Stomach smooth muscle (tissue), 2 donors: ENCODE measurements around the gene TMEM119.

Experiments used
- H3K27ac ChIP-seq: one replicate; pipeline ENCODE4 v1.7.0; 2013; ENCODE audit warnings: mild to moderate bottlenecking, low read length, inconsistent platforms
- H3K27me3 ChIP-seq, 2 donors: one replicate each; pipeline ENCODE4 v1.7.0; 2013; ENCODE audit warnings: low read length in 2 of 2; ENCODE audit not compliant: insufficient read depth in 2 of 2, control insufficient read depth in 1 of 2
- H3K36me3 ChIP-seq, 2 donors: one replicate each; pipeline ENCODE4 v1.7.0; 2013; ENCODE audit warnings: low read length in 2 of 2; ENCODE audit not compliant: control insufficient read depth in 2 of 2, insufficient read depth in 2 of 2
- H3K4me1 ChIP-seq: one replicate; pipeline ENCODE4 v1.7.0; 2013; ENCODE audit warnings: low read length; ENCODE audit not compliant: control insufficient read depth, insufficient read depth
- H3K4me3 ChIP-seq, 2 donors: one replicate each; pipeline ENCODE4 v1.7.0; 2013; ENCODE audit warnings: low read length in 2 of 2
- H3K9ac ChIP-seq, 2 donors: one replicate each; pipeline ENCODE4 v1.7.0; 2013; ENCODE audit warnings: low read length in 2 of 2, mild to moderate bottlenecking in 1 of 2
- H3K9me3 ChIP-seq, 2 donors: one replicate each; pipeline ENCODE4 v1.7.0; 2013; ENCODE audit warnings: low read length in 2 of 2; ENCODE audit not compliant: control insufficient read depth in 2 of 2
- donor health status: healthy.
- donor health status: Pancreatic carcinoma.

Gene TMEM119

GRCh38 chr12:108640802-108641445 is 43.0 kb upstream of the TMEM119 start:
- peaks cover 14% of the 10 kb centered on the region in 2 donors for H3K36me3 ChIP-seq
- peak overlapping the region; percentile 37 for H3K27ac ChIP-seq
- H3K27me3 ChIP-seq: no peaks in the 10 kb centered on the region
- no peaks in the 10 kb centered on the region for H3K9me3 ChIP-seq
- H3K9ac ChIP-seq: no peak overlapping the region
- H3K4me1 ChIP-seq: peaks cover 47% of the 10 kb centered on the region
- no peak overlapping the region for H3K4me3 ChIP-seq

GRCh38 chr12:108638997-108639822 is 41.3 kb upstream of the TMEM119 start:
- Histone ChIP-seq H3K36me3 (peaks cover under 1% of the 10 kb centered on the region in 2 donors), H3K9me3 (no peaks in the 10 kb centered on the region), H3K9ac (no peak overlapping the region), H3K4me3 (no peak overlapping the region), H3K4me1 (peaks cover 49% of the 10 kb centered on the region), H3K27ac (peak overlapping the region; percentile 24), H3K27me3 (peaks cover 0 to 4% of the 10 kb centered on the region in 2 donors)

- H3K27ac ChIP-seq: peak overlapping the region; percentile 24
- H3K27me3 ChIP-seq: peaks cover 2 to 9% of the 10 kb centered on the region in 2 donors
- no peaks in the 10 kb centered on the region for H3K36me3 ChIP-seq
- peaks cover 43% of the 10 kb centered on the region for H3K4me1 ChIP-seq
- no peaks in the 10 kb centered on the region for H3K9me3 ChIP-seq
- H3K9ac ChIP-seq: peak overlapping the region; percentile 44 to 47
- peak overlapping the region; percentile 47 to 66 for H3K4me3 ChIP-seq
Measured at GRCh38 chr12:108638141-108638827, 40.4 kb upstream of the TMEM119 start.

- H3K4me1 ChIP-seq: peaks cover 42% of the 10 kb centered on the region
- no peaks in the 10 kb centered on the region for H3K9me3 ChIP-seq
- peak overlapping the region; percentile 24 for H3K27ac ChIP-seq
- H3K36me3 ChIP-seq: no peaks in the 10 kb centered on the region
- H3K4me3 ChIP-seq: no peak overlapping the region
- no peak overlapping the region for H3K9ac ChIP-seq
- H3K27me3 ChIP-seq: peaks cover 2 to 9% of the 10 kb centered on the region in 2 donors
Measured at GRCh38 chr12:108637222-108637971, 39.5 kb upstream of the TMEM119 start.

- Histone ChIP-seq H3K4me1 (peaks cover 36% of the 10 kb centered on the region), H3K27me3 (peaks cover 2 to 9% of the 10 kb centered on the region in 2 donors), H3K4me3 (no peak overlapping the region), H3K36me3 (no peaks in the 10 kb centered on the region), H3K9me3 (no peaks in the 10 kb centered on the region), H3K9ac (no peak overlapping the region), H3K27ac (no peak overlapping the region)
Measured at GRCh38 chr12:108635997-108636808, 38.3 kb upstream of the TMEM119 start.

- no peak overlapping the region for H3K4me3 ChIP-seq
Measured at GRCh38 chr12:108635201-108635996, 37.5 kb upstream of the TMEM119 start.

GRCh38 chr12:108634341-108634751 is 36.5 kb upstream of the TMEM119 start:
- no peak overlapping the region for H3K27ac ChIP-seq

More at GRCh38 chr12:108635201-108635996, 37.5 kb upstream of the TMEM119 start:
- Histone ChIP-seq H3K27me3 (peaks cover 2 to 9% of the 10 kb centered on the region in 2 donors), H3K9ac (peak overlapping the region in 1 of 2 donors; percentile 36), H3K27ac (no peak overlapping the region), H3K9me3 (no peaks in the 10 kb centered on the region), H3K36me3 (no peaks in the 10 kb centered on the region), H3K4me1 (peaks cover 37% of the 10 kb centered on the region)

GRCh38 chr12:108633534-108634248 is 35.8 kb upstream of the TMEM119 start, which contains the start of gene SELPLG:
Gene SELPLG (minus strand): TSS chr12:108633894. CDS start chr12:108624307, 9,587 bp downstream.
- H3K27me3 ChIP-seq: peaks cover 2 to 9% of the 10 kb centered on the region in 2 donors
- no peak within 1 kb of the TSS for H3K9ac ChIP-seq
- no peak within 1 kb of the TSS for H3K27ac ChIP-seq
- H3K4me3 ChIP-seq: peak within 1 kb of the TSS in 1 of 2 donors; percentile 8
- H3K4me1 ChIP-seq: peaks cover 35% of the 10 kb centered on the region
- no peaks in the 10 kb centered on the region for H3K36me3 ChIP-seq
- no peaks in the 10 kb centered on the region for H3K9me3 ChIP-seq

More at GRCh38 chr12:108634341-108634751, 36.5 kb upstream of the TMEM119 start:
- H3K9me3 ChIP-seq: no peaks in the 10 kb centered on the region
- peaks cover 2 to 9% of the 10 kb centered on the region in 2 donors for H3K27me3 ChIP-seq
- H3K4me3 ChIP-seq: no peak overlapping the region
- peaks cover 38% of the 10 kb centered on the region for H3K4me1 ChIP-seq
- H3K9ac ChIP-seq: no peak overlapping the region
- no peaks in the 10 kb centered on the region for H3K36me3 ChIP-seq
